Activated CD4-positive, alpha-beta memory T cell treated with anti-CD3 and anti-CD28 coated beads, Interleukin-2, amount 10 ng/mL, durations not matched to agents 7 days and 5 days (primary cell): ENCODE measurements around the gene SF3A2. TPM values are rescaled to one million over a fixed set of nuclear protein-coding genes. Genes with fewer than 3 reads are reported as not detected.
"Not testable (repeated sequence)": the region's sequence is repeated elsewhere in the genome, so short reads cannot be mapped to it uniquely, and the experiment has no call there.

Experiments used
- CTCF ChIA-PET: fragments of 350-600 bp; sonication (Branson Sonifier 250); formaldehyde crosslinking; loops from one replicate; lab custom pipeline; 2021; ENCODE audit warnings: antibody characterized with exemption, inconsistent platforms; lab: Charles Lee
- POLR2A ChIA-PET: fragments of 350-600 bp; sonication (Branson Sonifier 250); formaldehyde crosslinking; loops from one replicate; lab custom pipeline; 2021; ENCODE audit warnings: antibody characterized with exemption; lab: Charles Lee
- DNase-seq: peaks from one replicate; pipeline ENCODE4 v3.0.0-alpha.2; 2020
- H3K27ac Mint-ChIP-seq: one replicate; pipeline ENCODE4 v1.8.0; 2021; ENCODE audit warnings: mild to moderate bottlenecking, mixed read lengths
- H3K27me3 Mint-ChIP-seq: one replicate; pipeline ENCODE4 v1.8.0; 2021; ENCODE audit warnings: mixed read lengths
- H3K36me3 Mint-ChIP-seq: one replicate; pipeline ENCODE4 v1.8.0; 2021; ENCODE audit warnings: low read depth, mixed read lengths
- H3K4me1 Mint-ChIP-seq: one replicate; pipeline ENCODE4 v1.8.0; 2021; ENCODE audit warnings: mixed read lengths
- H3K4me3 Mint-ChIP-seq: one replicate; pipeline ENCODE4 v1.8.0; 2021; ENCODE audit warnings: mild to moderate bottlenecking, mixed read lengths
- H3K9me3 Mint-ChIP-seq: one replicate; pipeline ENCODE4 v1.8.0; 2021; ENCODE audit warnings: mixed read lengths
- total RNA-seq, 2 experiments: library from RNA; stranded (reverse); gene quantifications; one replicate each; pipeline ENCODE4 v1.2.3, GENCODE V29; 2021

SF3A2 gene
- total RNA-seq, 2 experiments from 2014 or later: 137 to 145 TPM

- Mint-ChIP-seq H3K4me1 (peaks cover 19% of the 10 kb centered on the region), H3K27ac (peak overlapping the region; percentile 44), H3K4me3 (peak overlapping the region; percentile 56)
- DNase-seq, CTCF ChIA-PET, H3K36me3 Mint-ChIP-seq, H3K27me3 Mint-ChIP-seq, H3K9me3 Mint-ChIP-seq: not testable (repeated sequence)
- POLR2A ChIA-PET: interaction anchor here (0.8 to 4.4 kb wide), 3 partner anchors 7 to 46 kb away, joined by 3 to 14 read pairs (median 3); no protein-coding TSS in a partner anchor
Observed at GRCh38 chr19:2281265-2282061, 44.8 kb downstream of the SF3A2 start.

- Mint-ChIP-seq H3K4me3 (peak within 1 kb of the TSS; percentile 56), H3K36me3 (peaks cover under 1% of the 10 kb centered on the region), H3K9me3 (no peaks in the 10 kb centered on the region), H3K27ac (peak within 1 kb of the TSS; percentile 44), H3K27me3 (peaks cover 6% of the 10 kb centered on the region), H3K4me1 (peaks cover 15% of the 10 kb centered on the region)
- ChIA-PET POLR2A (interaction anchor here (0.8 to 1.7 kb wide), 3 partner anchors 24 to 45 kb away, joined by 3 to 5 read pairs (median 3); no protein-coding TSS in a partner anchor), CTCF (no interaction called here)
- DNase-seq: peak; percentile 65
Observed at GRCh38 chr19:2282062-2282861, 45.6 kb downstream of the SF3A2 start, which contains the start of gene PEAK3. Gene PEAK3, minus strand, starts transcription at chr19:2282175. Its CDS starts 1,244 bp downstream, at chr19:2280931.

- CTCF ChIA-PET: no interaction called here
- peaks cover 15% of the 10 kb centered on the region for H3K4me1 Mint-ChIP-seq
Observed at GRCh38 chr19:2282862-2283237, 46.2 kb downstream of the SF3A2 start.

GRCh38 chr19:2283835-2284507 lies 47.3 kb downstream of the SF3A2 start:
- CTCF ChIA-PET: no interaction called here
- H3K36me3 Mint-ChIP-seq: no peaks in the 10 kb centered on the region
- H3K9me3 Mint-ChIP-seq: no peaks in the 10 kb centered on the region
- peaks cover 24% of the 10 kb centered on the region for H3K4me1 Mint-ChIP-seq
- POLR2A ChIA-PET: interaction anchor here (0.9 to 1.7 kb wide), 2 partner anchors 14 to 44 kb away, joined by 3 to 5 read pairs; no protein-coding TSS in a partner anchor
- DNase-seq: no peak
- H3K27me3 Mint-ChIP-seq: peaks cover 9% of the 10 kb centered on the region
- H3K4me3 Mint-ChIP-seq: no peak overlapping the region
- H3K27ac Mint-ChIP-seq: no peak overlapping the region

More at GRCh38 chr19:2282862-2283237, 46.2 kb downstream of the SF3A2 start:
- POLR2A ChIA-PET: interaction anchor here (0.9 to 1.7 kb wide), 2 partner anchors 13 to 43 kb away, joined by 3 to 5 read pairs; no protein-coding TSS in a partner anchor
- Mint-ChIP-seq H3K4me3 (peak overlapping the region; percentile 15), H3K36me3 (no peaks in the 10 kb centered on the region), H3K27ac (no peak overlapping the region), H3K27me3 (peaks cover 6% of the 10 kb centered on the region), H3K9me3 (no peaks in the 10 kb centered on the region)
- DNase-seq: no peak

GRCh38 chr19:2286402-2287140 lies 49.9 kb downstream of the SF3A2 start:
- peaks cover 4% of the 10 kb centered on the region for H3K36me3 Mint-ChIP-seq
- peaks cover 38% of the 10 kb centered on the region for H3K4me1 Mint-ChIP-seq
- POLR2A ChIA-PET: interaction anchor here (0.9 to 3.0 kb wide), 4 partner anchors 8 to 41 kb away, joined by 3 to 14 read pairs (median 5); partner anchors contain the start of genes LSM7 and SPPL2B
- H3K27ac Mint-ChIP-seq: no peak overlapping the region
- H3K9me3 Mint-ChIP-seq: no peaks in the 10 kb centered on the region
- no peak overlapping the region for H3K4me3 Mint-ChIP-seq
- peaks cover 10% of the 10 kb centered on the region for H3K27me3 Mint-ChIP-seq
- CTCF ChIA-PET: no interaction called here
- DNase-seq: no peak

- no peak for DNase-seq
- Mint-ChIP-seq H3K27me3 (peaks cover 7% of the 10 kb centered on the region), H3K36me3 (peaks cover 8% of the 10 kb centered on the region), H3K27ac (no peak overlapping the region), H3K4me3 (no peak overlapping the region), H3K4me1 (peaks cover 30% of the 10 kb centered on the region), H3K9me3 (no peaks in the 10 kb centered on the region)
- POLR2A ChIA-PET: interaction anchor here (0.9 to 3.0 kb wide), 5 partner anchors 9 to 40 kb away, joined by 3 to 17 read pairs (median 7); partner anchors contain the start of genes LSM7 and SPPL2B
- CTCF ChIA-PET: interaction anchor here (0.7 to 1.4 kb wide), 3 partner anchors 14 to 326 kb away, joined by 3 to 8 read pairs (median 3); no protein-coding TSS in a partner anchor
Observed at GRCh38 chr19:2287585-2288337, 51.1 kb downstream of the SF3A2 start.

GRCh38 chr19:2288338-2288817 lies 51.8 kb downstream of the SF3A2 start:
- Mint-ChIP-seq H3K36me3 (peaks cover 11% of the 10 kb centered on the region), H3K4me3 (peak overlapping the region; percentile 83), H3K4me1 (peaks cover 28% of the 10 kb centered on the region), H3K27me3 (peaks cover 4% of the 10 kb centered on the region), H3K27ac (peak overlapping the region; percentile 94), H3K9me3 (no peaks in the 10 kb centered on the region)
- ChIA-PET CTCF (interaction anchor here (0.7 to 1.4 kb wide), 8 partner anchors 11 to 325 kb away, joined by 3 to 8 read pairs (median 4); partner anchors contain the start of gene TIMM13), POLR2A (interaction anchor here (0.7 to 3.0 kb wide), 11 partner anchors 9 to 139 kb away, joined by 3 to 17 read pairs (median 5); partner anchors contain the start of genes LSM7, PLEKHJ1, SPPL2B and TIMM13)
- DNase-seq: no peak

- peak; percentile 27 for DNase-seq
- Mint-ChIP-seq H3K9me3 (no peaks in the 10 kb centered on the region), H3K4me3 (peak overlapping the region; percentile 83), H3K36me3 (peaks cover 14% of the 10 kb centered on the region), H3K27me3 (peaks cover 4% of the 10 kb centered on the region), H3K27ac (peak overlapping the region; percentile 94), H3K4me1 (peaks cover 31% of the 10 kb centered on the region)
- ChIA-PET POLR2A (interaction anchor here (0.6 to 3.0 kb wide), 15 partner anchors 10 to 333 kb away, joined by 3 to 17 read pairs (median 4); partner anchors contain the start of genes LSM7, PLEKHJ1, SPPL2B and TIMM13), CTCF (interaction anchor here (0.7 to 1.4 kb wide), 6 partner anchors 12 to 138 kb away, joined by 3 to 8 read pairs (median 4); partner anchors contain the start of gene TIMM13)
Observed at GRCh38 chr19:2288818-2289713, 52.4 kb downstream of the SF3A2 start.

GRCh38 chr19:2289714-2290435 lies 53.3 kb downstream of the SF3A2 start:
- Mint-ChIP-seq H3K27ac (peak overlapping the region; percentile 94), H3K4me3 (peak overlapping the region; percentile 83), H3K4me1 (peaks cover 31% of the 10 kb centered on the region), H3K36me3 (peaks cover 14% of the 10 kb centered on the region), H3K27me3 (peaks cover 4% of the 10 kb centered on the region), H3K9me3 (no peaks in the 10 kb centered on the region)
- ChIA-PET CTCF (interaction anchor here (0.7 to 1.4 kb wide), 5 partner anchors 13 to 101 kb away, joined by 3 to 8 read pairs (median 5); no protein-coding TSS in a partner anchor), POLR2A (interaction anchor here (0.6 to 3.0 kb wide), 14 partner anchors 11 to 332 kb away, joined by 3 to 17 read pairs (median 4); partner anchors contain the start of genes LSM7, PLEKHJ1, SPPL2B and TIMM13)
- peak; percentile 81 for DNase-seq
